RWPE2 (cell line): ENCODE results near the gene GCK.

Experiments
- ATAC-seq: fragments of 200-7000 bp; cut with Tn5 transposase; 3 replicates; pipeline ENCODE4 v1.9.1; 2021; ENCODE audit warnings: low read depth
- DNase-seq: peaks from one replicate; pipeline ENCODE4 v3.0.0-alpha.2; 2020; ENCODE audit warnings: low spot score
- H3K27ac ChIP-seq: fragments of 450-650 bp; 2 replicates; pipeline ENCODE4 v1.5.1; 2017; ENCODE audit warnings: mild to moderate bottlenecking; ENCODE audit not compliant: poor library complexity, severe bottlenecking
- H3K27me3 ChIP-seq: fragments of 250-450 bp; sonication (Bioruptor Pico); 2 replicates; pipeline ENCODE4 v1.5.1; 2021; ENCODE audit warnings: mild to moderate bottlenecking, moderate library complexity; ENCODE audit not compliant: insufficient read depth, poor library complexity, severe bottlenecking
- H3K36me3 ChIP-seq: fragments of 250-450 bp; sonication (Bioruptor Pico); 2 replicates; pipeline ENCODE4 v1.5.1; 2020; ENCODE audit warnings: low read depth, mild to moderate bottlenecking, moderate library complexity
- H3K4me1 ChIP-seq: fragments of 250-450 bp; sonication (Bioruptor Pico); 2 replicates; pipeline ENCODE4 v1.5.1; 2021; ENCODE audit warnings: mild to moderate bottlenecking, moderate library complexity; ENCODE audit not compliant: insufficient read depth, poor library complexity, severe bottlenecking
- H3K4me3 ChIP-seq: fragments of 250-450 bp; sonication (Bioruptor Pico); 2 replicates; pipeline ENCODE4 v1.5.1; 2021; ENCODE audit warnings: mild to moderate bottlenecking, moderate library complexity; ENCODE audit not compliant: severe bottlenecking
- H3K9me3 ChIP-seq: fragments of 250-450 bp; sonication (Bioruptor Pico); 2 replicates; pipeline ENCODE4 v1.5.1; 2021; ENCODE audit warnings: mild to moderate bottlenecking, moderate library complexity; ENCODE audit not compliant: severe bottlenecking
- CTCF ChIP-seq: fragments of 450-650 bp; IDR thresholded peaks from one replicate; pipeline ENCODE4 v1.5.1; 2017; ENCODE audit warnings: mild to moderate bottlenecking, moderate library complexity; ENCODE audit not compliant: poor library complexity, severe bottlenecking

The GCK gene

GRCh38 chr7:44189286-44189992 lies at the start of gene GCK:
GCK (minus strand) TSS chr7:44189439; CDS start chr7:44188953, 486 bp downstream.
- no peak for TF ChIP-seq CTCF
- DNase-seq: peak; percentile 26
- Histone ChIP-seq H3K27ac (no peak within 1 kb of the TSS), H3K4me3 (no peak within 1 kb of the TSS), H3K9me3 (no peaks in the 10 kb centered on the region), H3K36me3 (no peaks in the 10 kb centered on the region), H3K4me1 (peaks cover 6% of the 10 kb centered on the region), H3K27me3 (no peaks in the 10 kb centered on the region)
- ATAC-seq: no peak

- H3K9me3 ChIP-seq: no peaks in the 10 kb centered on the region
These were observed 49.0 kb upstream of the GCK start for GRCh38 chr7:44238116-44238695.

GRCh38 chr7:44237696-44238095 lies 48.5 kb upstream of the GCK start:
- DNase-seq: no peak
- TF ChIP-seq CTCF: no peak
- Histone ChIP-seq H3K4me1 (no peaks in the 10 kb centered on the region), H3K27ac (no peak overlapping the region), H3K36me3 (no peaks in the 10 kb centered on the region), H3K4me3 (no peak overlapping the region), H3K27me3 (no peaks in the 10 kb centered on the region), H3K9me3 (no peaks in the 10 kb centered on the region)
- ATAC-seq: no peak

More at GRCh38 chr7:44238116-44238695, 49.0 kb upstream of the GCK start:
- Histone ChIP-seq H3K27me3 (no peaks in the 10 kb centered on the region), H3K36me3 (no peaks in the 10 kb centered on the region), H3K4me3 (no peak overlapping the region), H3K27ac (no peak overlapping the region), H3K4me1 (no peaks in the 10 kb centered on the region)
- DNase-seq (no peak), ATAC-seq (no peak)
- TF ChIP-seq CTCF: no peak

GRCh38 chr7:44236333-44236728 lies 47.1 kb upstream of the GCK start:
- no peak for ATAC-seq
- no peaks in the 10 kb centered on the region for H3K9me3 ChIP-seq
- no peak overlapping the region for H3K27ac ChIP-seq
- H3K36me3 ChIP-seq: no peaks in the 10 kb centered on the region
- no peak for TF ChIP-seq CTCF
- no peaks in the 10 kb centered on the region for H3K27me3 ChIP-seq
- no peaks in the 10 kb centered on the region for H3K4me1 ChIP-seq
- H3K4me3 ChIP-seq: no peak overlapping the region
- DNase-seq: no peak
